Renal pelvis (tissue), 4 donors: ENCODE measurements around the gene GNAQ. TPM values are rescaled to one million over a fixed set of nuclear protein-coding genes. Genes with fewer than 3 reads are reported as not detected.

Experiments
- DNase-seq: peaks from one replicate; pipeline ENCODE4 v3.0.0-alpha.2; 2013
- polyA plus RNA-seq, 3 donors: library from polyadenylated mRNA; unstranded; fragments of 120-200 nt; gene quantifications; one replicate each; pipeline ENCODE4 v1.2.1, GENCODE V29; 2013; ENCODE audit not compliant: insufficient read length in 3 of 3

GNAQ gene
- polyA plus RNA-seq, 3 donors = 54.6 to 56.0 (median 55.0) TPM

DNA sequence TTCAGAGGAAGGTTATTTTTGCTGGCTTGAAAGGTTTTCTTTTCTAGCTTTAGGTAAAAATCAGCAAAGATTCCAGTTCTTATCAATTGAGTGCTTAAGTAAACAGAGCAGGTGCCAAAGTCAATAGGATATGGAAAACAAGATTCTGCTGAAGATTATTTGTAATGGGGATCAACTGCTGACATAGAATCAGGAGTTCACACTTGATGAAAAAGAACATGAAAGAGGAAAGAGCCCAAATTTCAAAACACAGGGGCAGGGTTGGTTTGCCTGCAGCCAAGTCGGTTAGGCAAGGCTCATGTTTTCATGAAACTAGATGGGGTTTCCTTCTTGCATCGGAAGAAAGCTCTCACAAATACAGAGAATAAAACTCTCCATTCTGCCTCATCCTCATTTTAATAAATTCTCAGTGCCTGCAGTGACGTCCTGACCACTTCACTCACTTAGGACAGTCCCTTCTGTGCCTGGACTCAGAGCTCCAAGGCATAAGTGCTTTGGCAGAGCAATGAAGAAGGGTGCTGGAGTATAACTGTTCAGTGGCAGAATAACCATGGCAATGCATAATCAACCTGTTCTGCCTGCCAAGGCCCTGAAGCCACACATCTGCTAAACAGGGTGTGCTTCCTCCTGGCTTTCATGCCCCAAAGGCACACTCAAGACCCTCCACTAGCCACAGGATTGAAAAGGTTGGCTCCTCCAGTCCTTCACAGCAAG lies 179.6 kb downstream of the GNAQ start:
- no peak for DNase-seq

DNA sequence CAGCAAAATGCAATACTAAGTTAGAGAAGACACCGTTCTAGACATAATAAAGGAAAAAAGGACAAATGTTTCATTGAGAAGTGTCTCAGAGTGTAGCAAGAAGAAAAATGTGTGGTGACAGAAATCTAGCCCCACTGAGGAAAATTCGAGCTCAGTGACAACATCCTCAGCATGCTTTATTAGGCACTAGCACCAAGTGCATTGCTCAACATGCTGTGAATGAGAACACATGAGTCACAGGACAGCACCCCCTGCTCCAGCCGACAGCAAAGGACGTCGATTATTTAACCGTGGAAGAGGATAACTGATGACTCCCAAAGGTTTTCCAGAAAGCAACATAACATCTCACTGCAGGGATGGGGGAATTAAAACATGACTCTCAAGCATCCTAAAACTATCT lies 182.7 kb downstream of the GNAQ start:
- no peak for DNase-seq

DNA sequence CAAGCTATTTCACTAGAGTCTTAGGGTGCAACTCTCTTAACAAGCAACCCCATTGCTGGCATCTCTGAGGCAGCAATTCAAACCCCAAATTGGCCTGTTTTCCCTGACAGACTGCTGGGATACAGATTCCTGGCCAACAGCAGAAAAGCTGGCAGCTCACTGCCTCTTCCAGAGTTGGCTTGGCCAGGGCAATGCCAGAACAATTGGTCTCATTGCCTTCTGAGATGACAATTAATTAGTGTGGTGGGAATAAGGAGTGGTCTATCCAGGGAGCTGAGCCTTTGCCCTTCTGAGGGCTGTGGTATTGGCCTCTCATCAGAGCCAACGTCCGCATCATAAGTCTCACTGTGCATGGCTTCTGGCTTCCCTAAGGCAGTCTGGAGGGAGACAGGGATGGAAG lies 183.2 kb downstream of the GNAQ start:
- no peak for DNase-seq

DNA sequence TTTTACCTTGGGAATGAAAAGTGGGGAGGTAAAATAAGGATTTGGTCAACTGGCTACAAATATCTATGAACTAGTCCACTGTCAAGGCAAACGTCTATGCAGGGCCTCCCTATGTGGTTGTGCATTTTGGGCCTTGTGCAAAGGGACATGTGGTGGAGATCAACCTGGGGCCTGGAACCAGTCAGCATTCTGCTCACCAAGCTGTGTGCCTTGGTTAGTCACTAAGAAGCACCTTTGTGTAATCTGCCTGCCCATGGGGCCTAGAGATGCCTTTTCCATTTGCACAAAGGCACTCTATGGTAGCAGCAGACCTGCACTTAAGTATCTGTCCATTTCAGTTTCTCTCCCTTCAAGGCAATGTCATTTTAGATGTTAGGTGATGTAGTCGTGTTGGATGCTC lies 184.0 kb downstream of the GNAQ start:
- no peak for DNase-seq

DNA sequence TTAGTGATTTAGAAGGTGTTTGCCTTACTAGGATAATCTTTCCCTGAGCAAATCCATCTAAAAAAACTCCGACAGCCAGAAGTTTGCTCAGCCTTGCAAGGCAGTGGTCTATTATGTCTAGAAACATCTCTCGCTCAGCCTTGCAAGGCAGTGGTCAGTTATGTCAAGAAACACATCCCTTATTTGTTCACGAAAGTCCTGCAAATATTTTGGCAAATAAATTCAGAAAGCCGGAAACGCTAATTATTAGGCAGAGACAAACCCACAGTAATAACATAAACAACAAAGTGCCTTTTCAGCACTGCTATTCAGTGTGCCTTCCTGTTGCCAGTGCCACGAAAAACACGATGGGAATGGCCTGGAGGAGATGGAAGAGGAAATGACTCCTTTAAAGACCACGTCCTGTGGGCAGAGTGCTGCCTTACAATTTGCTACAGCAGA lies 184.5 kb downstream of the GNAQ start:
- DNase-seq = no peak

DNA sequence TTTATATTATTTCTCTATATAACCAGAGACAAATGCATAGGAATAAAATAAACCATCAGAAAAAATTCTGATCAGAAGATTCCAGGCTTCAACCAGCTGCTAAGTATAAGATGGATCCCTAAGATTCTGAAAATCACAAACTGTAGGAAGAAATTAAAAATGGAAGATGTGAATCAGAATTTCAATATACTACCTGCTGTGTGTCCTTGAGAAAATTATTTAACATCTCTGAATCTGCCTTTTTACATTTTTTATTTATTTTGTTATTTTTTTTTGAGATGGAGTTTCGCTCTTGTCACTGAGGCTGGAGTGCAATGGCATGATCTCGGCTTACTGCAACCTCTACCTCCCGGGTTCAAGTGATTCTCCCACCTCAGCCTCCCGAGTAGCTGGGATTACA lies 187.2 kb downstream of the GNAQ start:
- DNase-seq = no peak

DNA sequence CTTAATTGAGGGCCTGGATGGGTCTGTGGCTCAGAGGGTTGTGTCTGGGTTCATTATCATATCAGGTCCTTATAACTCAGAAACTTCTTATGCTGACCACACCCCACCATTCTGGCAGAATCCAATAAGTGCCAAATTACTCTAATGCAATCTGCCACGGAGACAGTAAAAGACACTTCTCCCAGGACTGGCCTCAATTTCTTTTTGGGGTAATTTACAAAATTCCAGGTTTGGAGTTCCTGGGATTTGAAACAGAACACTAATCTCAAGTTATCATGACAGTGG lies 187.8 kb downstream of the GNAQ start:
- DNase-seq = no peak

DNA sequence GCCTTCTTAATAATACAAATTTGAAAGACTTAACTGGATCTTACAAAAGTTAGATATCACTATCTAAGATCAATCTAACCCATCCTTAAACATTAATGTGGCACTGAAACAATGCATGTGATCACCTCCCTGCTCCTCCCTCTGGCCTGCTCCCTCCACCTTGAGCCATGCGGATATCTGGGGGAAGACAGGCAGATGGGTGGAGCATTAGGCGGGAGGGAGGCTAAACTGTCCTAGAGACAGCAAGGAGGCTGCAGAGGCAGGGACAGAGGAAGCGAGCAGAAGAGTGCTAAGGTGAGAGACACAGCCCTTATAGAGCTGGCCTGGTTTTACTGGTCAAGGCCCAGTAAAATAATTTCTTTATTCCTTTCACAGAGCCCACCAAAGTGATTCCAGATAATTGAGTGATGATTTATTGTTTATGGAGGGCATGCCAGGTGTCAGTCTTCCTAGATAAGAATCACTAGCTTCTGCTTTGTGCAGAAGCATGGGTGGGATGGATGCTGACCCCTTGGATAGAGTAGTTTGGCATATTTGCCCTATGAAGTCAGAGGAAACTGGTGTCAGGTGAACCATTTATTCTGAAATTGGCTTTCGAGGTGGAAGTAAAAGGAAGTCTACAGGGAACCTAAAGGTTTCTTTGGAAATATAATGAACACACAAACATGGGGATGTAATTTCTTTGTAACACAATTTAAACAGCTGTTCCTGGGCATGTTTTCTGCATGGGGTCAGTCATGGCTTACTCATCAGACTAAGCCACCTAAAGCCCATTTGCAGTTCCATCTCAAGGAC lies 188.3 kb downstream of the GNAQ start:
- DNase-seq = no peak

DNA sequence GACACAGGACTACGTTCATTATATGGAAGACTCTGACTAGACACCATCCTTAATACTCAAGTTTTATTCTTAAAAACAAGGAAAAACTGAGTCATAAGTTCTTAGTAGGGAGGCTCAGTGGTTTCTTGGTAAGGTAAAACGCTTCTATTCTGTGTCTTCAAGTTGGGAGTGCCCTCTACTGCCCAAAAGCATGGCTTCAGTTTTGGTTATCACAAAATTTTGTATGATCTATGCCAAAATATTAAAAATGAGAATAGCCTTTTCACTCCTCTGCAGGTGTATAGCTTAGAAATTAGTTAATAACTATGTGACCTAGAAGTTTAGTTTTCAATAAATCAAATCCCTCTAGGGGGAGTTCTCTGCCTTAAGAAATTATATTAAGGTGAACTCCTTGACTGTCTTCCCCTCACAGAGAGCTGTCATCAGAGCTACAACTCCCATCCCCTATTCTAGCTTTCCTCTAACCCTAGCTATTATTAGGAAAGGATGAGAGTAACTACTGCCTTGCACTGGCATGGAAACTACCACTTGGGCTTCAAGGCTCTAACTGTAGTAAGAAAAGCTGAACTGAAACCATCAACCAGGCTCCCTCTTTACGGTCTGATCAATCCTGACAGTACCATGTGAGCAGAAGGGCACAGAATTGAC lies 189.7 kb downstream of the GNAQ start:
- no peak for DNase-seq

DNA sequence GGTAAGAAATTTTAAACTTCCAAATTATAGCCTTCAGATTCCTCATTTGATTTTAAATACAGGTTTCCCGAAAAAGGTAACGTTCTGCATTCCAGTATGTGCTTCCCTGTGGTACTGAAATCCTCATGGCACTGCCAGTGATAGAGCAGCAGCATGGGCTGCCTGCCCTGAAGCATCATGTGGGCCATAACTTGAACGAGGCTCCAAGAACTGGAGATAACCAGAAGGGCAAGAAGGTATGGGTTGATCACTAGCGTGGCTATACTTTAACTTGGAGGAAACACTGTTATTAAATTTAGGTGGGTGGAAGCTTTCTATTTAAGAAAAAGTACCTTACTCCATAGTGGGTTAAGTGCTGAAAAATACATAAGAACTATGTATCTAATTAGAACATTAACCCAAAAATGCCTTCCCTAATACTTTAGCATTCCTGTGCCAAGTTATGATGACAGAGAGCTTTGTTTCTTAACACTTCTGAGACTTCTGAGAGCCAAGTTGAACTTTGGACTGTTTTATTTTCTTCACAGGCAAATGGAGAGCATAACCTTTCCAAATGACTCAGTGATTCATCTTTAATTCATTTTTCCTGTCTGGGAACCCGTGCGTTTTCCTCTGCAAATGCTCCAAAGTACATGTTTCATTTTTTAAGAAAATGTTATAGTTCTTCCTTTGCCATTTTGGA lies 192.0 kb downstream of the GNAQ start:
- DNase-seq = no peak

DNA sequence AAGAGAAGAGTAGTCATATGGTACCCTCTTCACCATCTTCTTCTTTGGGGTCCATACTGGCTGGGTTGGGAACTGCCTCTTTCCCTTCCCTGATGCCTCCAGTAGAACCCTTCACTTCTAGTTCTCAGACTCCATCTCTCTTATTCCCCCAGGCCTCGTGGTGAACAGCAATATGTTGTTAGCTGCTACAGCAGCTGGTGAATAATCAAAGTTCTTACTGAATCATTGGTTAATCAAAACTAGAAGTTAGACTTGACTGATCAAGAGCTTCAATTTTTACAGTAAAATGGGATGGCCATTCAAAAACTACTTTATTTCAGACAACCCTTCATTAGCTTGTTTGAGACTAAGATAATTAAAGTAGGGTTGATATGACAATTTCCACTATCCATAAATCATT lies 192.6 kb downstream of the GNAQ start:
- DNase-seq = no peak

DNA sequence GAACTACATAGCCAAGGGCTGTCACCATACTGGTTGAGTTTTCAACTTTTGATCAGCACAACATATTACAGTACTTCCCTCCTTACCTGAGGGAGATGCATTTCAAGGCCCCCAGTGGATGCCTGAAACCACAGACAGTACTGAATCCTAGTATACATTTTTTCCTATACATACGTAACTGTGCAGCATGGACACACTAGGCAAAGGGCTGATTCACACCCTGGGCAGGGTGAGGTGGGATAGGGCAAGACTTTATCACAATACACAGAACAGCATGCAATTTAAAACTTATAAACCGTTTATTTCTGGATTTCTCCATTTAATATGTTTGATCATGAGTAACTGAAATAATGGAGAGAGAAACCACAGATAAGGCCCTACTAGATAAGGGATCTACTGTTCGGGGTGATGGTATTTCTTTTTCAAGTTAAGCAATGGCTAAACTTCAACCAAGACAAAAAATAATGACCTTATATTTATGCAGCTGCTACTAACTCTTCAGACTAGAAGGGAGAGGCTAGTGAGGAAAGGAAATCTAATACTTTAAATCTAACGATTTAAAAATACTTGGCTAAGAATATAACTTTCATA lies 196.6 kb downstream of the GNAQ start:
- DNase-seq = no peak

DNA sequence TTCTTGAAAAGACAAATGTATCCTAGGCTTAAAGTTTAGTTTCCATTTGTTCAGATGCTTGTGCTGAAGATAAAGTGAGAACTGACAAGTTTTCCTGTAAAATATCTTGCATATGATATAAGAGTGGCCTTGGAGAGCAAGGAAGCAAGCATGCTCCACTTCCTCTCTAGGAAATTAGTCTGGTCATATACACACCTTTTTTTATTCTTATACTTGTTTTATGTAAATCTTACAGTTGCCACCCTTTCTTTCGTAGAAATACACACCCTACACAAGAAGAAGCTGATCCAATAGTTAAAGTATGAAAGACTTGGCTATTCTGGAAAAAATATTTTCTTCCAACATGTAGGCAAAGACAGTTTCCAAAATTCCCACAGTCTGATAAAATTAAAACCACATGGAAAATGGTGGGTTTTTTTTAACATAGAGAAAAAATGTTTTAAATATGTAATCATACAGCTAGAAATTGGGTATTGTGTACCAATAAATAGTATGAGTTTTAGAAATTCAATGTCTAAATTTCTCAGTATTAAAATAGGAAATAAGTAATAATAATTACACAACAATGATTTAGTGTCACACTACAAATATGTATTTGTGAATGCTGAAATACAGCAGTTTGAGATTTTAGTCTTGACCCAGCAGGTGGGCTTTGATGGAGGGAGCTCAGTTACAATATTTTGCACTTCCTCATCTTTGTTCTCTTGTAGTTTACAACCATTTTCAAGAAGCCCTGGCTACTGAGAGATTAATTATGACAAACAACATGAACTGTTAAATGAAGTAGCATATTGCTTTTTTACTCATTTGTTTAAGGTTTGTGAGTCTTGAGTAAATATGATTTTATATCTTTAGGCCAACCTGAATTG lies 197.8 kb downstream of the GNAQ start:
- DNase-seq = no peak

DNA sequence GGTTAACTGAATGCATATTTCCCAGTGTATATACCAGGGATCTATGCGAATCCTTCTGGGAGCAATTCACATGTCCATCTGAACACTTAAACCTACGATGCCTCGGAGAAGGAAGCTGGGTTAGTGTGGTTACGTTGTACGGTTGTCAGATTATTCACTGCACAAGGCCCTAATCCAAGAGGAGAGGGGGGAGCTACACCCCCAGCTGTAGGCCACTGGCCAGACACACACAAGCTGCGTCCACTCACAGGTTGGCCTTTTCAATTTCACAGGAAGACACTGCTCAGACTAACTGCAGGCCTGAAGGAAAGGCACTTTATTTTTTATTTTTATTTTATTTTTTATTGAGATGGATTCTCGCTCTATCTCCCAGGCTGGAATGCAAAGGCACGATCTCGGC lies 199.0 kb downstream of the GNAQ start:
- peak; percentile 53 for DNase-seq

DNA sequence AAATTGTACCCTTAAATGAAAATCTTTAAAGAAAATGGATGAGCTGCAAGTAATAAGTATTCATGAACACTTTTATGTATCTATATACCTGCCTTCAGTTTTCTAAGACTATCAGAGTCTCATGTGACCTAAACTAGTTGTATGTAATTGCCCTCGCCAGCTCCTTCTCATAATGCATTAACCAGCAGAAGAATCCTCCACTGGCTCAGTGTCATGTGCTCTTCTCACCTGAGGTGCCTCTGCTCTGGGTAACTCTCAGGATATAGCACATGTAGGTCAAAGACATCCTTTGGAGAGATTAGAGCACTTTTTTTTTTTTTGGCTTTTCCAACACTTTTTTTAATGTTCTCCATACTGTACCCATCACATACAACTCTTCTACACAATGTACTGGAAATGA lies 199.8 kb downstream of the GNAQ start:
- no peak for DNase-seq

DNA sequence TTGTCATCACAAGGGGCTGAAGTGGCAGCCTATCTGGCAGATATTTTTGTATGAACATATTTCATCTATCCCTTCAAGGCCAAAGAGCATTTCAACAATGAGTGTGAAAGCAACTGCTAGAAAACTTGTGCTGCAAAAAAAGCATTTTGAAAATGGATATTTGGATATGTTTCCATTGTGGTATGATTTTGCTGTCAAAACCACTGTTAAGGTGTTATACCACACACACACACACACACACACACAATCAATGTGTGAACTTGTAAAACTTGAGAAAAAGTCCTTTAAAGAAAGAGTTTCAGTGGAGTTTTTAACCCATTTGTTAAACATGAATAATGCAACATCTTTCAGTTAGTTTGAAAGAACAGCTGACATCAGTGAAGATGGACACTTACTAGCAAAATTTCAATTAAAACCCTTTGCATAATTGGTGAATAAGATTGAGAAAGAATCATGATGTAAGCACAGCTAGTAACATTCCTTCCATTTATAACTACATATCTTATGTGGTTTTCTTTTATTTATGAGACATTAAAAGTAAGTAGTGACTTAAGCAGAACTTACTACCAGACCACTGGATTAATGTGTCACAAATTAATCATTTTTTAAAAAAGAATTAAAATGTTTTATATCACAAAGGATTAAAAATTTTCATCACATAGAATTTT lies 200.9 kb downstream of the GNAQ start:
- no peak for DNase-seq

DNA sequence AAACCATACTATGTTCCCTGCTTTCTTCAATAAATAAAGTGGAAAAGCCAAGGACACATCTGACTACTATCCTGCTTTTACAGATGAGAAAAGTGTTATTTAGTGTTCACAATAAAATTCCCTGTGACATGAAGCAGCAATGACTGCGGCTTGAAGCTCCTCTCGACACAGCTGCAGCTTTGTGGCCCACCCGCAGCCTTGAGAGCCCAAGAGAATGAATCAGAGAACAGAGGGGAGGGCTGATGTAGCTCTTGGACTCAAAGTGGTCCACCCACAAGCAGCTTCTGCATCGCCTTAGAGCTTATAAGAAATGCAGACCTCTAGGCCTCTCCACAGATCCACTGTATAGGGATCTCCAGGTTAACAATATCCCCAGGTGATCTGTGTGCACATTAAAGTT lies 202.2 kb downstream of the GNAQ start:
- DNase-seq = no peak

DNA sequence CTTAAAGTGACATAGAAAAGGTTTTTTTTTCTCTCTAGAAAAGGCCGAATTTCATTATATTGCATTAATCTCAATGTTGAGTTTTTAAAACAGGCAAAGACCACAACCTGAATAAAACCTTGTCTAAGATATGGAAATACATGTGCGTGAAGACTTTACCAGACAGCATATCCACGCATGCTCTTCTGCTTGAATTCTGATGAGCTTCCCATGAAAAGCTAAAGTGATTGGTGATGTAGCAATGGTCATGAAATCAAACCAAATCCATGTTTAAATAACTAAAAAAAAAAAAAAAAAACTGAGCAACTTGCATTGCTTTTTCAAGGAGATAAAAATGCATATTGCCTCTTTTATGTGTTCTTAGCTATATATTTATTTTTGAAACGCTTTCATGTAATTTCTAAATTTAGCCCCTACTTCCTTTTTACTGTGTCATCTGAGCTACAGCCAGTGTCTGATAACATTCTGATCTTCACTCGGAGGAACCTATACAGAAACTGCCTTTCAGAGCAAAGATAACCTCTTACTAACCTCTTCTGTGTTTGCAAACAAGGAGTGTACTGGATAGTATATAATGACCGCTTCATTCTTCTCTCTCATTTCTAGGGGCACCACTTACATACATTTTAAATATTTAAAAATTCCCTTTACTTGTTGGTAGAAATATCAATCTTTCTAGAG lies 204.4 kb downstream of the GNAQ start:
- DNase-seq = no peak

DNA sequence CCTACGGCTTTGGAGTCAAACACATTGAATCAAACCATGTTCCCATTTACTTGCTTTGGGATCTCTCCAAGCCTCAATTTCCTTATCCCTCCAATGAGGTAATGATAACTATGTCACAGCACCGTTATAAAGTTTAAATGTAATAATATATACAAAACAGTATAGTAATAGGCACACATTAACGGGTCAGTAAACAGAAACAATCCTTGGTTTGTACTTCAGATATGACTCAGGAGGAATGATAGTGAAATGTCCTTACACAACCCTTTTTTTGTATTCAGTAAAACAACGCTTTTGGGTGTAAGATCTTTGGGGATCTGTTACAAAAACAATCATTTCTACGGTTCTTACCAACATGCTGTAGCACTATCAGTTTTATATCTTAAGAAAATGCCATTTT lies 205.0 kb downstream of the GNAQ start:
- DNase-seq = no peak

DNA sequence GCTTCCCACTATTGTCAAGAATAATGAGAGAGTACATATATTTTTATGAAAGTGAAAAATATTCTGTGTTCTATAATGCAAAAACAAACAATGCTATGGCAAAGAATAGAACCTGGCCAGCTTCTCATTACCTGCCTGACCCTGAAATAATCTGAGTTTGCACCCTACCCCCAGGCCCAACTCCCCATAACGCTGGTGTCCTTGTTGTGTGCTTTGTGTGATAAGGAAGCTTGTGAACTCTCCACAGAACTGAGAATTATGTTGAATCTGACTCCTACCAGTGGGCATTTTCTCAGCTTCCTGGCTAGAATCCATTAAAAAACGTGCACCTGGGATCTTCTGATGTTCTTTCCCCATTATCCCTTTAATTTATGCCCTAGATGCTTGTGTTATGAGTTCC lies 205.5 kb downstream of the GNAQ start:
- no peak for DNase-seq
